GM10847 (cell line): ENCODE results near the gene LDLRAD4.

ENCODE experiments used
- POLR2A ChIP-seq: IDR thresholded peaks from 2 replicates; pipeline ENCODE4 v1.6.1; 2011; ENCODE audit not compliant: insufficient read length; ENCODE audit errors: extremely low read depth

LDLRAD4 gene

GRCh38 chr18:13400636-13401315 is 182.2 kb downstream of the LDLRAD4 start:
- no peak for TF ChIP-seq POLR2A

GRCh38 chr18:13401404-13401803 is 182.8 kb downstream of the LDLRAD4 start:
- TF ChIP-seq POLR2A: no peak

GRCh38 chr18:13401826-13402225 is 183.3 kb downstream of the LDLRAD4 start:
- TF ChIP-seq POLR2A: no peak

- TF ChIP-seq POLR2A: no peak
Measured at GRCh38 chr18:13403786-13404549, 185.4 kb downstream of the LDLRAD4 start.

GRCh38 chr18:13405305-13406038 is 186.9 kb downstream of the LDLRAD4 start:
- TF ChIP-seq POLR2A: no peak

GRCh38 chr18:13406049-13406615 is 187.6 kb downstream of the LDLRAD4 start:
- no peak for TF ChIP-seq POLR2A

GRCh38 chr18:13406736-13407135 is 188.2 kb downstream of the LDLRAD4 start:
- no peak for TF ChIP-seq POLR2A

- TF ChIP-seq POLR2A: no peak
Measured at GRCh38 chr18:13407484-13407883, 188.9 kb downstream of the LDLRAD4 start.

GRCh38 chr18:13409026-13409425 is 190.5 kb downstream of the LDLRAD4 start:
- no peak for TF ChIP-seq POLR2A

GRCh38 chr18:13409997-13410396 is 191.4 kb downstream of the LDLRAD4 start:
- TF ChIP-seq POLR2A: no peak

- TF ChIP-seq POLR2A: no peak
Measured at GRCh38 chr18:13410471-13410870, 191.9 kb downstream of the LDLRAD4 start.

- TF ChIP-seq POLR2A: no peak
Measured at GRCh38 chr18:13412017-13412416, 193.5 kb downstream of the LDLRAD4 start.

- no peak for TF ChIP-seq POLR2A
Measured at GRCh38 chr18:13412901-13413300, 194.3 kb downstream of the LDLRAD4 start.

GRCh38 chr18:13414102-13414501 is 195.5 kb downstream of the LDLRAD4 start:
- no peak for TF ChIP-seq POLR2A

GRCh38 chr18:13414521-13414920 is 196.0 kb downstream of the LDLRAD4 start:
- TF ChIP-seq POLR2A: no peak

GRCh38 chr18:13415736-13416135 is 197.2 kb downstream of the LDLRAD4 start:
- no peak for TF ChIP-seq POLR2A
